GM19239 (cell line): Measurements from ENCODE around the gene ZC3HAV1.
A peak's percentile ranks its signal among the peaks of the same experiment; 100 is the strongest.
"Not testable (repeated sequence)": the region's sequence is repeated elsewhere in the genome, so short reads cannot be mapped to it uniquely, and the experiment has no call there.

ENCODE experiments used
- DNase-seq: peaks from one replicate; pipeline ENCODE4 v3.0.0; 2011; ENCODE audit warnings: low spot score; ENCODE audit not compliant: insufficient read length
- FAIRE-seq: peaks from 2 replicates; lab custom pipeline; 2011; peaks lifted over from hg19 to GRCh38; lab: Jason Lieb, UNC

The ZC3HAV1 gene

GRCh38 chr7:139059905-139060304 lies 49.6 kb downstream of the ZC3HAV1 start:
- no peak for FAIRE-seq
- DNase-seq: no peak

GRCh38 chr7:139058943-139059342 lies 50.6 kb downstream of the ZC3HAV1 start:
- DNase-seq: no peak
- no peak for FAIRE-seq

- no peak for FAIRE-seq
- no peak for DNase-seq
These were observed 53.8 kb downstream of the ZC3HAV1 start for GRCh38 chr7:139055674-139056073.

- DNase-seq, FAIRE-seq: not testable (repeated sequence)
These were observed 54.9 kb downstream of the ZC3HAV1 start for GRCh38 chr7:139054656-139055055.

GRCh38 chr7:139054101-139054500 lies 55.4 kb downstream of the ZC3HAV1 start:
- FAIRE-seq (no peak), DNase-seq (no peak)

- FAIRE-seq: no peak
These were observed 57.9 kb downstream of the ZC3HAV1 start for GRCh38 chr7:139051655-139052054.

GRCh38 chr7:139049936-139050335 lies 59.6 kb downstream of the ZC3HAV1 start:
- no peak for FAIRE-seq

More at GRCh38 chr7:139051655-139052054, 57.9 kb downstream of the ZC3HAV1 start:
- no peak for DNase-seq

GRCh38 chr7:139049111-139049510 lies 60.4 kb downstream of the ZC3HAV1 start:
- FAIRE-seq: no peak
- no peak for DNase-seq

More at GRCh38 chr7:139049936-139050335, 59.6 kb downstream of the ZC3HAV1 start:
- DNase-seq: no peak

GRCh38 chr7:139047970-139048369 lies 61.5 kb downstream of the ZC3HAV1 start:
- DNase-seq (no peak), FAIRE-seq (no peak)

- no peak for DNase-seq
- no peak for FAIRE-seq
These were observed 63.4 kb downstream of the ZC3HAV1 start for GRCh38 chr7:139046143-139046542.

- peak; percentile 68 for FAIRE-seq
- DNase-seq: no peak
These were observed 64.4 kb downstream of the ZC3HAV1 start for GRCh38 chr7:139044813-139045794.

- FAIRE-seq: peak; percentile 61
- no peak for DNase-seq
These were observed 65.4 kb downstream of the ZC3HAV1 start for GRCh38 chr7:139043823-139044812.

GRCh38 chr7:139041378-139042085 lies 68.0 kb downstream of the ZC3HAV1 start:
- FAIRE-seq (no peak), DNase-seq (no peak)

GRCh38 chr7:139038691-139039090 lies 70.8 kb downstream of the ZC3HAV1 start:
- DNase-seq: no peak
- FAIRE-seq: no peak

GRCh38 chr7:139036901-139037300 lies 72.6 kb downstream of the ZC3HAV1 start:
- FAIRE-seq: no peak
- no peak for DNase-seq

GRCh38 chr7:139035586-139036353 lies 73.8 kb downstream of the ZC3HAV1 start, which contains the start of gene ZC3HAV1L:
ZC3HAV1L (minus strand) TSS chr7:139036042; CDS start chr7:139036017, 25 bp downstream.
- peak; percentile 50 for DNase-seq
- FAIRE-seq: no peak

- DNase-seq (peak; percentile 49), FAIRE-seq (no peak)
These were observed 74.5 kb downstream of the ZC3HAV1 start for GRCh38 chr7:139034855-139035585.

- no peak for DNase-seq
- FAIRE-seq: no peak
These were observed 75.2 kb downstream of the ZC3HAV1 start for GRCh38 chr7:139034336-139034735.
